Loucy (cell line): ENCODE data around the gene LIPT2.

Experiments
- H2AFZ ChIP-seq: fragments of 200-600 bp; sonication (generic); 2 replicates; pipeline ENCODE4 v1.6.0; 2016; ENCODE audit warnings: antibody characterized with exemption, mild to moderate bottlenecking, low read length, moderate library complexity
- H3F3A ChIP-seq: fragments of 200-600 bp; 2 replicates; pipeline ENCODE4 v1.6.0; 2016; ENCODE audit warnings: antibody characterized with exemption, low read depth, mild to moderate bottlenecking
- H3K27me3 ChIP-seq: fragments of 200-600 bp; sonication (generic); 2 replicates; pipeline ENCODE4 v1.6.1; 2014; ENCODE audit warnings: low read length, mild to moderate bottlenecking; ENCODE audit not compliant: insufficient read depth, poor library complexity, severe bottlenecking
- H3K36me3 ChIP-seq: fragments of 200-600 bp; sonication (generic); 2 replicates; pipeline ENCODE4 v1.6.1; 2016; ENCODE audit warnings: low read length; ENCODE audit not compliant: insufficient read depth
- H3K4me1 ChIP-seq: fragments of 200-600 bp; sonication (generic); 2 replicates; pipeline ENCODE4 v1.5.1; 2014; ENCODE audit warnings: low read length, mild to moderate bottlenecking; ENCODE audit not compliant: insufficient read depth, poor library complexity, severe bottlenecking
- H3K4me2 ChIP-seq: fragments of 200-600 bp; sonication (generic); 2 replicates; pipeline ENCODE4 v1.6.0; 2014; ENCODE audit warnings: antibody characterized with exemption, low read length, low read depth, mild to moderate bottlenecking; ENCODE audit not compliant: poor library complexity, severe bottlenecking
- H3K4me3 ChIP-seq: fragments of 200-600 bp; sonication (generic); 2 replicates; pipeline ENCODE4 v1.5.1; 2014; ENCODE audit warnings: low read length, mild to moderate bottlenecking, mixed read lengths; ENCODE audit not compliant: poor library complexity, severe bottlenecking
- H3K79me2 ChIP-seq: fragments of 200-600 bp; sonication (generic); 2 replicates; pipeline ENCODE4 v1.6.1; 2014; ENCODE audit warnings: low read length; ENCODE audit not compliant: insufficient read depth
- H3K9ac ChIP-seq: fragments of 200-600 bp; sonication (generic); 2 replicates; pipeline ENCODE4 v1.6.0; 2014; ENCODE audit warnings: mild to moderate bottlenecking, low read depth, low read length, moderate library complexity; ENCODE audit not compliant: poor library complexity, severe bottlenecking
- H3K9me2 ChIP-seq: fragments of 200-600 bp; sonication (generic); replicated peaks from 2 replicates; pipeline ENCODE4 v1.6.1; 2016; ENCODE audit warnings: low read depth, low read length, mixed read lengths
- H3K9me3 ChIP-seq: fragments of 200-600 bp; sonication (generic); 2 replicates; pipeline ENCODE4 v1.6.1; 2014; ENCODE audit warnings: mild to moderate bottlenecking, antibody characterized with exemption, low read length, low read depth; ENCODE audit not compliant: insufficient read depth
- H4K20me1 ChIP-seq: fragments of 200-600 bp; sonication (generic); 2 replicates; pipeline ENCODE4 v1.6.0; 2014; ENCODE audit warnings: antibody characterized with exemption, low read length, mild to moderate bottlenecking; ENCODE audit not compliant: insufficient read depth, poor library complexity, severe bottlenecking
- EZH2phosphoT487 ChIP-seq: fragments of 200-600 bp; IDR thresholded peaks from 2 replicates; pipeline ENCODE4 v1.6.1; 2018; ENCODE audit warnings: antibody characterized with exemption, mild to moderate bottlenecking, moderate library complexity, borderline replicate concordance
- TF ChIP-seq, protein P1 (sequence below): fragments of 200-600 bp; sonication (generic); conservative IDR thresholded peaks from 2 replicates; pipeline ENCODE4 v1.5.1; 2014; ENCODE audit warnings: mild to moderate bottlenecking, antibody characterized with exemption, low read length

The LIPT2 gene

GRCh38 chr11:74462631-74463030 is 30.9 kb downstream of the LIPT2 start:
- Histone ChIP-seq H2AFZ (no peak overlapping the region), H3K36me3 (no peaks in the 10 kb centered on the region), H3K9me3 (no peaks in the 10 kb centered on the region), H3K4me1 (peaks cover 27% of the 10 kb centered on the region), H3K4me2 (no peak overlapping the region), H3K79me2 (no peaks in the 10 kb centered on the region), H3K9me2 (no peaks in the 10 kb centered on the region), H3K9ac (no peak overlapping the region), H3K27me3 (no peaks in the 10 kb centered on the region), H4K20me1 (no peaks in the 10 kb centered on the region), H3F3A (no peaks in the 10 kb centered on the region), H3K4me3 (no peak overlapping the region)
- no peak for TF ChIP-seq EZH2phosphoT487
- TF ChIP-seq, protein P1, sequence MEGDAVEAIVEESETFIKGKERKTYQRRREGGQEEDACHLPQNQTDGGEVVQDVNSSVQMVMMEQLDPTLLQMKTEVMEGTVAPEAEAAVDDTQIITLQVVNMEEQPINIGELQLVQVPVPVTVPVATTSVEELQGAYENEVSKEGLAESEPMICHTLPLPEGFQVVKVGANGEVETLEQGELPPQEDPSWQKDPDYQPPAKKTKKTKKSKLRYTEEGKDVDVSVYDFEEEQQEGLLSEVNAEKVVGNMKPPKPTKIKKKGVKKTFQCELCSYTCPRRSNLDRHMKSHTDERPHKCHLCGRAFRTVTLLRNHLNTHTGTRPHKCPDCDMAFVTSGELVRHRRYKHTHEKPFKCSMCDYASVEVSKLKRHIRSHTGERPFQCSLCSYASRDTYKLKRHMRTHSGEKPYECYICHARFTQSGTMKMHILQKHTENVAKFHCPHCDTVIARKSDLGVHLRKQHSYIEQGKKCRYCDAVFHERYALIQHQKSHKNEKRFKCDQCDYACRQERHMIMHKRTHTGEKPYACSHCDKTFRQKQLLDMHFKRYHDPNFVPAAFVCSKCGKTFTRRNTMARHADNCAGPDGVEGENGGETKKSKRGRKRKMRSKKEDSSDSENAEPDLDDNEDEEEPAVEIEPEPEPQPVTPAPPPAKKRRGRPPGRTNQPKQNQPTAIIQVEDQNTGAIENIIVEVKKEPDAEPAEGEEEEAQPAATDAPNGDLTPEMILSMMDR: no peak

DNA sequence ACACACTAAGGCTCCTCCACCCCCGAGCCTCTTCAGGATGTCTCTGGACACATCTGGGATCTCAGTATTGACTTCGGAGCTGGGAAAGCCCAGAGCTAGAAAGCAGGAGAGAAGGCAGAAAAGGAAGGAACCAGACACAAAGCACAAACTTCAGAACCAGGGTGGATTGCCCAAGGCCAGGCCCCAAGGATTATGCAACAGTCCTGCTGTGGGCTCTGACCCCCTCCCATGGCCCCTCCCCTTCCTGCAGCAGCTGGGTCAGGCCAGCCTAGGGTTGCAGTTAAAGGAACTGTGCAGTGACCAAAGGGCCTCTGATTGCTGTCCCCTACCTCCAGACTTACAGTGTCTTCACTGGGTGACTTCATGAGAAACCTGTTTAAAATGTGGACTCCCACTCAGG is 31.5 kb downstream of the LIPT2 start:
- Histone ChIP-seq H3K27me3 (no peaks in the 10 kb centered on the region), H3K4me1 (peaks cover 27% of the 10 kb centered on the region), H3F3A (no peaks in the 10 kb centered on the region), H3K79me2 (no peaks in the 10 kb centered on the region), H3K4me2 (no peak overlapping the region), H3K9ac (no peak overlapping the region), H3K36me3 (no peaks in the 10 kb centered on the region), H3K9me3 (no peaks in the 10 kb centered on the region), H2AFZ (no peak overlapping the region), H3K4me3 (no peak overlapping the region), H4K20me1 (no peaks in the 10 kb centered on the region), H3K9me2 (no peaks in the 10 kb centered on the region)
- TF ChIP-seq EZH2phosphoT487: no peak
- TF ChIP-seq, protein P1: no peak

GRCh38 chr11:74460481-74461154 is 32.9 kb downstream of the LIPT2 start:
- H3K79me2 ChIP-seq: no peaks in the 10 kb centered on the region
- H3K9me3 ChIP-seq: no peaks in the 10 kb centered on the region
- no peaks in the 10 kb centered on the region for H4K20me1 ChIP-seq
- H2AFZ ChIP-seq: peak overlapping the region; percentile 82
- no peaks in the 10 kb centered on the region for H3K27me3 ChIP-seq
- no peaks in the 10 kb centered on the region for H3F3A ChIP-seq
- H3K4me1 ChIP-seq: peaks cover 27% of the 10 kb centered on the region
- peak overlapping the region; percentile 28 for H3K4me2 ChIP-seq
- H3K9me2 ChIP-seq: no peaks in the 10 kb centered on the region
- H3K9ac ChIP-seq: peak overlapping the region; percentile 22
- no peaks in the 10 kb centered on the region for H3K36me3 ChIP-seq
- TF ChIP-seq EZH2phosphoT487: no peak
- TF ChIP-seq, protein P1: no peak
- peak overlapping the region; percentile 15 for H3K4me3 ChIP-seq
